Activated CD8-positive, alpha-beta memory T cell treated with anti-CD3 and anti-CD28 coated beads, Interleukin-2, amount 50 U/mL, for 24 hours (primary cell): Measurements from ENCODE around the gene CAPN15.
"Not testable (repeated sequence)": the region's sequence is repeated elsewhere in the genome, so short reads cannot be mapped to it uniquely, and the experiment has no call there.

Experiments
- DNase-seq: peaks from one replicate; pipeline ENCODE4 v3.0.0-alpha.2; 2020; ENCODE audit errors: extremely low read depth

CAPN15 gene

DNA sequence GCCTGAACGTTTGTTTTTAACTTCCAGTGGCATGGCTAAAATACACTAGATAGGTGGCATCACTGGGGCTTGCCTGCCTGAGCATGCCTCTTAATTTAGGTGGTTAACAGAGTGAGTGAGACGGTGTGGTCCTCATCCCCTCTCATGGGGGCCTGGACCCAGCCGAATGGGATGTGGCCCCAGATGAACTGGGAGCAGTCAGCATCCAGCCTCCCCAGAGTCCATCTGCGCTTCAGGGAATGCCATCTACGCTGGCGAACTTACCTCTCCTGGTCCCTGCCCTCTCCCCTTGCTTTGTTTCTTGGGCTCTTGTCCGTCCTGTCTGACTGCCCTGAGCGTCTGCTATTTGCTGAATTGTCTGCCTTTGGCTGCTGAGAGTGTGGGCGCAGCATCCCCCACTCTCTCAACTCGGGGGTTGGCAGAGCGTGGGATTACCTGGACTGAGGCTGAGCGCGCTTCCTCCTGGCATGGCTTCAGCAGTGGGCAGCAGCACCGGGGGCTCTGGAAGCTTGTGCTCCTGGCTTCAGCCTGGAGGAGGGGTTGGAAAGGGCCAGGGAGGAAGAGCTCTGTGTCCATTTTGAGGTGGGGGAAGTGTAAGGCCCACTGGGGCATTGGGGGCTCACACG lies 64.5 kb downstream of the CAPN15 start:
- no peak for DNase-seq

DNA sequence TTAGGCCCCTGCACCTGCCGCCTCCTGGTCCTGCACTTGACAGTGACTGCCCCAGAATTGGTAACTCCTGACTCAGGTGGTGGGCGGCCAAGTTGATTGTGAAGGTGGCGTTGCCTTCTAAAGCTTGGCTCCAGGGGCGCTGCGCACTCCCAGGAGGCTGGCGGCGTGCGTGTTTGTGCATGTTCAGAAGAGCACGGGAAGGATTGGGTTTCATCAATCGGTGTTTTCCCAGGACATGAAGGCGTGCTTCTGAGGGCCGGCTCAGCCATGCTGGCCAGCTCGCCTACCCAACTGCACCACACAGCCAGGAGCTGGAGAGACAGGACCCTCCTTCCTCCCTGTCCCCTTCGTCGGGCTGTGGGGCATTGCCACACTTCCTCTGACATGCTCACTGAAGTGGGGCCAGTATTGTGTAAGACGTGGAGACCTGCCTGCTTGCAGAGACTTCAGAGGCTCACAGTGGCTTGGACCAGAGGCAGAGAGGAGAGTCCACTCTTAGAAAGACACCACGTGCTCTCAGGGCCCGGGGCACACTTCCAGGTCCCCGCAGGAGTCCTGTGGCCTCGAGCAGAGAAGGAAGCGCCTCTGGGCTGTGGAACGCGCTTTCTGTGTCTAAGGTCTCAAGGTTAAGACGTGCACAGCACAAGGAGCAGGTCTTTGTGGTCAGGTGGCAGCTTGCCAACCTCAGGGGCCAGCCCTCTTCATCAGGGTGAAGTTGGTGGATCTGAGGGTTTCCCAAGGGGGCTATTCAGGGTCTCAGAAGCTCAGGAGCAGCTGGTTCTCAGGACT lies 65.2 kb downstream of the CAPN15 start:
- no peak for DNase-seq

DNA sequence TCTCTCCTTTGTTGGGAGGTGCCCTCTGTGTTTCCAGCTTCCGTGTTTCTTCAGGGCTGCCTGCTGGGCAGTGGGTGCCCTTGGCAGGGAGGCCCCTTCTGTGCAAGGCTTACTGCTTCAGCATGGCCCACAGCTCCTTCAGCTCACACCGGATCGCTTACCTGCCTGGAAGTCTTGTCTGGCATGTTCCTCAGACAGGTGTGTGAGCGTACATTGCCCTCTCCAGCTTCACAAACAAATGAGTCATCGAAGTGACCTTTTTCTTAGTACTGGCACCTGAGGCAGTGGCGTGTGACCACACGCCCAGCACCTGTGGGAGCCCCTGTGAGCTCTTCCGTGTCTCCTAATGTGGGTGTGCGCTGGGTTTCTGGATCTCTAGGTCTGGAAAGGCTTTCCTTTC lies 65.9 kb downstream of the CAPN15 start:
- DNase-seq: no peak

DNA sequence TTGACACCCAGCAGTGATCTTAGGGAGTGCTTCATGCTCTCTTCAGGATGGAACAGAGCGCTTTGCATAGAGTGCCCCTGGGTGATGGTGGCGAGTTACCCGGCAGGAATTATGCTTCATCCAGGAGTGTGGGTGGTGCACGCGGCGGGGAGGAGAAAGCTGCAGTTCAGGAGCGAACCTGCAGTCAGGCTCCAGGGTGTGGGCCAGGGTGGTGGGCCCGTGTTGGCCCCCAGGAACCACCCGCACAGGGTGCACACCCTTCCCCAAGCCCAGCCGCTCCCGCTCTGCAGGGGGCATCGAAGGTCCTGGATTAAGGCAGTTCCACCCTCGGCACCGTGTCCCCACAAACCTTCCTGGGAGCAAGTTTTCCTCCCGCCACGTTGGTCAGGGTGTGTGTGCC lies 66.3 kb downstream of the CAPN15 start:
- no peak for DNase-seq

DNA sequence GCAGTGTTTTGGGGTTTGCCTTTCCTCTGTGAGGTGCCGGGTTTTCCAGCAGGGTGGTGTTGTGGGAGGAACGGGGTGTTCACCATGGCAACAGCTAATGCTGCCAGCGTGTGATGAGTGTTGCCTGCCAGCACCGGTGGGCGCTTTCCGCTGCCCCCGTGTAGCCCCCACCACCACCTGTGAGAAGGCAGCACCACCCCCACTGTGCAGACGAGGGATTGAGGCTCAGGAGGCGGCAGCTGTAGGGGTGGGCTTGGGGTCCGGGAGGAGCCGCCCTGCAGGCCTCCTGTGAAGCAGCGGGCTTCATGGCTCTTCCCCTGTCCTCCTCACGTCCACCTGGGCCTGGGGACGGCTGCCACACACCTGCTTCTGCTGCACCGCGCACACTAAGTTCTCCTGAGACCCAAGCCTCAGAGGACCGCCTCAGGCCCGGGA lies 67.6 kb downstream of the CAPN15 start:
- no peak for DNase-seq

DNA sequence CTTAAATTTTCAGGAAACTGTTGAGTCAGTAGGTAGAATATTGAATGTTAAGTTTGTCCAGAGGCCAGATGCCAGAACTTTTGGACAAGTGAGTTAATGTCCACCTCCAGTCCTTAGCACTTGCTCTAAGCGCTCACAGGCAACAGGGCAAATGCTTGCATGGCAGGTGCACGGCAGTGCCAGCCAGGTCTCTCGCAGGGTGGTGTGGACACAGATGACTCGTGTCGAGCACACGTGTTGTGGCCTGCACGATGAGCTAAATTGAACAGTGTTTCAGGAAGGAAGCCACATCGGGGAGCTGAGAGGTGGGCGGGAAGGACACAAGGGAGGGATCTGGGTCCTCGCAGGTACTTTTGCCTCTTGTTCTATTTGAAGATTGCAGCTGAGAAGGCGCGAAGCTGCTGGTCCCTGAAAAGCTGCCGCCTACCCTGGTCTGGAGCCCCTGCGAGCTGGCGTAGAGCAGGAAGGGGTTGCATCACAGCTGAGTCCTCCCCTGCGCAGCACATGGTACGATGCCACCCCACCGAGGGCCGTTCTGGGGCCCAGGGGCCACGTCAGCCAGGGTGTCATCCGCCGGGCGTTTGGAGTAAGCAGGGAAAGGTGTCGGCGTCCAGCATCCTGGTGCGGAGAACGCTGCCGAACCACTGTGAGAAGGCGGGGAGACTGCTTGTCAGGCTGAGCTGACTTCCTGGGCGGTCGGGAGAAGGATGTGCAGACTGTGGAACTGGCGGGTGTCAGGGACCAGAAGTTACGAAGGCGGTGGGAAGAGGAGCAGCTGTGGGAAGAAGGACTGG lies 68.6 kb downstream of the CAPN15 start:
- DNase-seq: no peak

DNA sequence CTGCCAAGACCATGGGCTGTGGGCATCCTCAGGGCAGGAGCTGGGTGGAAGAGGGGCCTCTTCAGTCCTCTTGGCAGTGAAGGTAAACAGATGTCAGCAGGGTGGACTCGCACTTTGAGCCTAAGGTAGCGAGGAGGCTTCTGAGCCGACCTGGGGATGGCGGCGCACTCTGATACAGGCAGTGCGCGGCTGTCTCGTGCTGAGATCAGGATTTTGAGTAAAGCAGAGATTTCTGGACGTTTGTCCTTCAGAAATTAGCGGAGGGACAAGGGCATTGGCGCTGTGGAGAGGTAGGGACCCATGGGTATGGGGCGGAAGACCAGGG lies 69.2 kb downstream of the CAPN15 start:
- no peak for DNase-seq

DNA sequence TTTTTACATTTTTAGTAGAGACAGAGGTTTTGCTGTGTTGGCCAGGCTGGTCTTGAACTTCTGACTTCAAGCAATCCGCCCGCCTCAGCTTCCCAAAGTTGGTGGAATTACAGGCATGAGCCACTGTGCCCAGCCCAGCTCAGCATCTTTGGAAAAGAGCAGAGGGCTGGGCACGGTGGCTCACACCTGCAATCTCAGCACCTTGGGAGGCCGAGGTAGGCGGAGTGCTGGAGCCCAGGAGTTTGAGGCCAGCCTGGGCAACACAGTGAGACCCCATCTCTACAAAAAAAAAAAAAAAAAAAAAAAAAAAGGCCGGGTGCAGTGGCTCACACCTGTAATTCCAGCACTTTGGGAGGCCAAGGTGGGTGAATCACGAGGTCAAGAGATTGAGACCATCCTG lies 70.1 kb downstream of the CAPN15 start:
- DNase-seq: not testable (repeated sequence)

DNA sequence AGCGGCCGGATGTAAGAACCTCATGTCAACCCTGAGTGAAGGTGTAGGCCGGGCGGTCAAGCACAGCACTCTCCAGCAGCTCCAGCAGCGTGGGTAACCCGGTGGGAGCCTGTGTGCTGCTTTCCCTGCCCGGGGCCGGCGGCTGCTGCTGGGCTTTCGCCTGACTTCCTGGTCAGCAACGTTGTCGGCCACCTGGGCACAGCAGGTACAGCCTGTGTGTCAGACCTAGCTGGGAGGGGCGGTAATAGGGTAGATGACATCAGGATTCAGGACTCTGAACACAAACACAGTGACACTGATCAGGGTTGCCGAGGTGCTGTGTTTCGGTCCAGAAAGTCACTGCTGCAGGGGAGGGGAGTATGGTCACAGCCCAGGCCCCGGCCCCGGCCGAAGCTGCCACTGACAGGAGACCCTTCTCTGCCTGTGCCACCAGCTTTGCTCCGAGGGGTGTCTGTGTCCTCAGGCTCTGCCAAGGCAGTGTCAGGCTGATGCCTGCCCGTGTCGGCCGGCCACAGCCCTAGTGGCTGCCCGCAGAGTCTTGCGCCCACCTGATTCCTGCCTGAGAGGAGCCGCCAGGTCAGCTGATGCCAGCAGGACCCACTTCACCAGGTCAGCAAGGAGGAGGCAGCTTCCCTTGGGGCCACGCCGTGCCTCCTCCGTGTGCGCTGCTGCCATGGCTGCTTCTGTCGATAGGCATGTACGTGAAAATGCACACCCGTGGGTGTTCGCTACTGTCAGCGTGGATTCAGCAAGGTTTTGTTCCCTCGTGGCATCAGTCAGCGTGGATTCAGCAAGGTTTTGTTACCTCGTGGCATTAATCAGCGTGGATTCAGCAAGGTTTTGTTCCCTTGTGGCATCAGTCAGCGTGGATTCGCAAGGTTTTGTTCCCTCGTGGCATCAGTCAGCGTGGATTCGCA lies 71.6 kb downstream of the CAPN15 start:
- DNase-seq: no peak

DNA sequence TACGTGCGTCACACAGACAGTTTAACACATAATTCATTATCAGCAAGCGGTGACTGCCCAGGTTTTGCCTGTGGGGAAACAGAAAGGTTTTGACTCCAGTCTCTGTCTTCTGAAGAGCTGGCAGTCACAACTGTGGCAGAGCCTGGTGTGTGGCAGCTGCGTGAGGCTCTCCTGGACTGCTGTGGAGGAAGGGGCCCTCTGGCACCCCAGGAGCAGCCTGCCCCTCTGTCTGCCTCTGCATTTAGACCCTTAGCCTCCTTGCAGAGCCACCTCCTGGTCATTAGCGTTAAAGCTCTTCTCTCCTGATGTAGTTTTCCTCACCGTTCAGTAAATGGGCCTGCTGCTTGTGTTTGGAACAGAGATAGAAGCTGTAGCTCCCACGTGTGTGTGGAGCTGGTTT lies 73.3 kb downstream of the CAPN15 start:
- no peak for DNase-seq

DNA sequence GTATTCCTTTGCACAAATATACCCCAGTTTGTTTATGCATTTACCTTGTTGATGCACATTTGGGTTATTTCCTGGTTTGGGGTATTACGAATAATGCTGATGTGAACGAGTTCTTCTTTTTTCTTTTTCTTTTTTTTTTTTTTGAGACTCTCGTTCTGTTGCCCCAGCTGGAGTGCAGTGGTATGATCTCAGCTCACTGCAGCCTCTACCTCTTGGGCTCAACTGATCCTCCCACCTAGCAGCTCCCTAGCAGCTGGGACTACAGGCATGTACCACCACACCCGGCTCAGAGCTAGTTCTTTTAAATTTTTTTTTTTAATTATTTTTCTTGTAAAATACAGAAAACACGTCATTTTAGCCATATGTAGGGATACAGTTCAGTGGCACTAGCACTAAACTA lies 76.4 kb downstream of the CAPN15 start:
- DNase-seq: no peak
